A673 (cell line): ENCODE measurements around the gene FADS3. TPM values are rescaled to one million over a fixed set of nuclear protein-coding genes. Genes with fewer than 3 reads are reported as not detected.

Experiments used
- BruUV-seq: library from RNA; stranded (reverse); fragments of 400-500 nt; replicated peaks from 2 replicates; lab custom pipeline; 2021; lab: Mats Ljungman, UMichigan
- CTCF ChIA-PET: fragments of 300-600 bp; sonication (Branson Sonifier 250); formaldehyde crosslinking; loops from one replicate; lab custom pipeline; 2022; ENCODE audit warnings: antibody characterized with exemption; lab: Charles Lee
- POLR2A ChIA-PET: fragments of 300-600 bp; sonication (Branson Sonifier 250); formaldehyde crosslinking; loops from one replicate; lab custom pipeline; 2022; ENCODE audit warnings: antibody characterized with exemption; ENCODE audit not compliant: low non-redundant PET; lab: Charles Lee
- DNase-seq: peaks from one replicate; pipeline ENCODE4 v3.0.0-alpha.2; 2015; ENCODE audit warnings: low spot score
- H3K27ac ChIP-seq: fragments of 200-600 bp; sonication (generic); 2 replicates; pipeline ENCODE4 v1.5.1; 2016; ENCODE audit warnings: mixed run types, low read depth, mild to moderate bottlenecking, mixed read lengths, antibody characterized with exemption, low read length; ENCODE audit not compliant: poor library complexity, severe bottlenecking
- H3K27me3 ChIP-seq: fragments of 200-600 bp; sonication (generic); replicated peaks from 2 replicates; pipeline ENCODE4 v1.6.1; 2017; ENCODE audit warnings: mixed run types, low read depth, mild to moderate bottlenecking, mixed read lengths, antibody characterized with exemption, low read length; ENCODE audit not compliant: insufficient read depth, poor library complexity
- H3K36me3 ChIP-seq: fragments of 200-600 bp; sonication (generic); 2 replicates; pipeline ENCODE4 v1.6.1; 2016; ENCODE audit warnings: mixed run types, mild to moderate bottlenecking, mixed read lengths, antibody characterized with exemption, low read length; ENCODE audit not compliant: insufficient read depth, poor library complexity, severe bottlenecking
- H3K4me1 ChIP-seq: fragments of 200-600 bp; sonication (generic); 2 replicates; pipeline ENCODE4 v1.6.1; 2017; ENCODE audit warnings: mixed run types, mild to moderate bottlenecking, mixed read lengths, antibody characterized with exemption, low read length; ENCODE audit not compliant: insufficient read depth, poor library complexity, severe bottlenecking
- H3K4me3 ChIP-seq: fragments of 200-600 bp; sonication (generic); 2 replicates; pipeline ENCODE4 v1.5.1; 2016; ENCODE audit warnings: low read depth, mixed run types, mild to moderate bottlenecking, mixed read lengths, low read length; ENCODE audit not compliant: poor library complexity, severe bottlenecking
- H3K9me3 ChIP-seq: fragments of 200-600 bp; sonication (generic); 2 replicates; pipeline ENCODE4 v1.6.1; 2016; ENCODE audit warnings: mixed run types, low read depth, mild to moderate bottlenecking, mixed read lengths, antibody characterized with exemption, low read length; ENCODE audit not compliant: poor library complexity, severe bottlenecking
- EZH2 ChIP-seq: fragments of 200-600 bp; sonication (generic); IDR thresholded peaks from 2 replicates; pipeline ENCODE4 v1.6.1; 2017; ENCODE audit warnings: borderline replicate concordance, low read depth, mild to moderate bottlenecking, mixed read lengths, antibody characterized with exemption, low read length; ENCODE audit not compliant: poor library complexity, severe bottlenecking
- intact Hi-C: fragments of 100-400 bp; cut with micrococcal nuclease; formaldehyde crosslinking; loops from one replicate; pipeline ENCODE4 v1.10.0; 2022; ENCODE audit not compliant: unreplicated experiment
- total RNA-seq: library from RNA; stranded (reverse); gene quantifications from 2 replicates; pipeline ENCODE4 v1.2.3, GENCODE V29; 2021
- TF ChIP-seq, protein P1 (sequence below): fragments of 300-800, 200-600 bp; sonication (generic); conservative IDR thresholded peaks from 2 replicates; pipeline ENCODE4 v1.5.1; 2017; ENCODE audit warnings: low read depth, mild to moderate bottlenecking, antibody characterized with exemption, low read length, moderate library complexity, mixed read lengths

FADS3 gene
- total RNA-seq, 1 experiment from 2014 or later, result 23.3 TPM

DNA sequence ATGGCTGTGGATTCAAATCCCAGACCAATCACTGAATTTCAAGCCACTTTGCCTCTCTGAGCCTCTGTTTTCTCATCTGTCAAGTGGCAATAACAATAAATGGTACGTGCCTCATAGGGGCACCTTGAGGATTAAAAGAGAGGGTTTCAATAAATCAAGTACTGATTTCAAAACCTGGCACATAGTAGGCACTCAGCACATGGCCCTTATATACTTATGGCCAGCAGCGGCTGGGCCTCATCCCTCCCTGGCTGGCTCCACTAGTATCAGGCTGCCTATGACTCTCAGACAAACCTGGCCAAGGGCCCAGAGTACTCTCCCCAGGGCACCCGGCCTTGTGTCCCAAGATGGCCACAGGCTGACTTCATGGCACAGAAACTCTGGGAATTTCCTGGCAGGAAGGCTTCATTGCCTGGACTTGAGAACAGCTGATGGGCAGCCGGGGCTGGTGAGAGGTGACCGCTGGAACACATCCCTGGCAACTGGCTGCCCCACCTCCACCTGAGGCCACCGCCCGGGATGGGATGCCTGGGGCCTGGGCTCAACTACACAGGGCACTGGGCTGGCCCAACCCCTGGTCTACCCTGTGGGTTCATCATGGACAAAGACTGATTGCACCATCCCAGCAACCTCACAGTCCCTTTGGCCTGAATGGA, 3.4 kb downstream of the FADS3 start:
- H3K27ac ChIP-seq, result no peak overlapping the region
- H3K4me1 ChIP-seq, result peaks cover 6% of the 10 kb centered on the region
- DNase-seq, result no peak
- H3K9me3 ChIP-seq, result no peaks in the 10 kb centered on the region
- no peaks in the 10 kb centered on the region for H3K27me3 ChIP-seq
- H3K36me3 ChIP-seq, result no peaks in the 10 kb centered on the region
- no peak for TF ChIP-seq EZH2
- TF ChIP-seq, protein P1, sequence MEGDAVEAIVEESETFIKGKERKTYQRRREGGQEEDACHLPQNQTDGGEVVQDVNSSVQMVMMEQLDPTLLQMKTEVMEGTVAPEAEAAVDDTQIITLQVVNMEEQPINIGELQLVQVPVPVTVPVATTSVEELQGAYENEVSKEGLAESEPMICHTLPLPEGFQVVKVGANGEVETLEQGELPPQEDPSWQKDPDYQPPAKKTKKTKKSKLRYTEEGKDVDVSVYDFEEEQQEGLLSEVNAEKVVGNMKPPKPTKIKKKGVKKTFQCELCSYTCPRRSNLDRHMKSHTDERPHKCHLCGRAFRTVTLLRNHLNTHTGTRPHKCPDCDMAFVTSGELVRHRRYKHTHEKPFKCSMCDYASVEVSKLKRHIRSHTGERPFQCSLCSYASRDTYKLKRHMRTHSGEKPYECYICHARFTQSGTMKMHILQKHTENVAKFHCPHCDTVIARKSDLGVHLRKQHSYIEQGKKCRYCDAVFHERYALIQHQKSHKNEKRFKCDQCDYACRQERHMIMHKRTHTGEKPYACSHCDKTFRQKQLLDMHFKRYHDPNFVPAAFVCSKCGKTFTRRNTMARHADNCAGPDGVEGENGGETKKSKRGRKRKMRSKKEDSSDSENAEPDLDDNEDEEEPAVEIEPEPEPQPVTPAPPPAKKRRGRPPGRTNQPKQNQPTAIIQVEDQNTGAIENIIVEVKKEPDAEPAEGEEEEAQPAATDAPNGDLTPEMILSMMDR, result no peak
- intact Hi-C loops, result no loop called here
- CTCF ChIA-PET, result no interaction called here
- no peak overlapping the region for H3K4me3 ChIP-seq
- BruUV-seq, result no TSS peak
- POLR2A ChIA-PET, result no interaction called here

DNA sequence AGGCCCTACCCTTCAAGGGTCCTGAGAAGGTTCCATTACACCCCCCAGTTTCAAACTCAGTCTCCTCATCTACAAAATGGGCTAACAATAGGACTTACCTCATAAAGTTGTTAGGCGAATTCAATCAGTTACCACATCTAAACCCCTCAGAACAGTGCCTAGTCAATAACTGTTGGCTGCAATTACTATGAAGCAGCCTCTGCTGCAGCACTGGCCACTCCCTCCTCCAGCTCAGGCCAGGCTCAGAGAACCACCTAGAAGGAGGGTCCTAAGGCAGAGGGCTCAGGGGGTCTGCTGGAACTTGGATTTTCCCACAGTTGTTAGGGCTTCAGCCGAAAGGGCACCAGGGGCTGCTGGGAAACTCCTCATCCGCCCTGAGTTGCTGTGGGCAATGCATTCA, 4.7 kb downstream of the FADS3 start:
- Histone ChIP-seq H3K4me1 (peaks cover 8% of the 10 kb centered on the region), H3K36me3 (no peaks in the 10 kb centered on the region), H3K4me3 (no peak overlapping the region), H3K27ac (no peak overlapping the region), H3K27me3 (no peaks in the 10 kb centered on the region), H3K9me3 (no peaks in the 10 kb centered on the region)
- ChIA-PET POLR2A (no interaction called here), CTCF (interaction anchor here (0.8 to 1.0 kb wide), 2 partner anchors 11 to 222 kb away, joined by 3 read pairs; no protein-coding TSS in a partner anchor)
- no peak for DNase-seq
- intact Hi-C loops, result no loop called here
- TF ChIP-seq EZH2, result no peak
- TF ChIP-seq, protein P1, result no peak
- BruUV-seq, result no TSS peak

DNA sequence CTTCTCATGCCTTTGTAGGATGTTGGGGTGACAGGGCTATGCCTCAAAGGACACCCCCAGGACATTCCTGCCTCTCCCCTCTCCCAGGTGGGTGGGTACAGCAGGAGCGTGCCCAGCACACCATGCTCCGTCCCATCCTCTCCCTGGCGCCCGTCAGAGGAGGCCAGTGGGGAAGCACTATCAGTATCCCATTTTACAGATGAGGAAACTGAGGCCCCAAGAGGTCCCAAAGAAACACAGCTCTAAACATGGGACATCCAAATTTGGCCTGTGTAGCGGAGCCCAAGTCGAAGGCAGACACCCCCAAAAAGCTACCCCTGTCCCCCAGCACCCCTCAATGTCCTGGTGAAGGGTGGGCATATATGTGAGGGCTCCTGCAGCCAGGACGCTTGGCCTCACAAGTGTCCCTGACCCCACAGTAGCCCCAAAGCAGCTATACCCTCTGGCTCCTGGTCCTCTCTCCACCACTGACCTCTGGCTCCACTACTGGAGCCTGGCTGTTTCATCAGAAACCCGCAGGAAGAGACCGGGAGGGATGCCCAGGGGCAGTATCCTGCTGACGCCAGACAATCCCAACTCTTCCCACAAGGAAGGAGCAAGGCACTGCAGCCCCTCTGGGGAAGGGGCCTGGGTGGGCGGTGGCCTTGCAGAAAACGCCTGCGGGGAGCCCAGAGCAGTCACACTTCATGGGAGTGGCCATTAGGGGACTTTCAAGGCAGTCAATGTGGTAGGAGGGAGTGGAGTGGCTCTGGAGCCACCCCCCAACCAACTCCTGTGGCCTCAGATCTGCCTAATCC, 5.4 kb downstream of the FADS3 start:
- BruUV-seq, result no TSS peak
- POLR2A ChIA-PET, result no interaction called here
- no peak for TF ChIP-seq EZH2
- TF ChIP-seq, protein P1, result no peak
- DNase-seq, result no peak
- CTCF ChIA-PET, result interaction anchor here (0.8 to 1.3 kb wide), 3 partner anchors 12 to 222 kb away, joined by 3 to 4 read pairs (median 3); no protein-coding TSS in a partner anchor
- no peaks in the 10 kb centered on the region for H3K36me3 ChIP-seq
- H3K27me3 ChIP-seq, result no peaks in the 10 kb centered on the region
- intact Hi-C loops, result no loop called here
- H3K27ac ChIP-seq, result no peak overlapping the region
- no peaks in the 10 kb centered on the region for H3K9me3 ChIP-seq
- H3K4me3 ChIP-seq, result no peak overlapping the region
- H3K4me1 ChIP-seq, result peaks cover 14% of the 10 kb centered on the region
